HG02970 (cell line): ENCODE data around the gene CGREF1.

Source experiments
- ATAC-seq: cut with Tn5 transposase; IDR thresholded peaks from one replicate; pipeline ENCODE4 v1.9.1; 2021; ENCODE audit warnings: mild to moderate bottlenecking, moderate library complexity, moderate number of reproducible peaks; ENCODE audit not compliant: unreplicated experiment, low FRiP score

CGREF1 gene

DNA sequence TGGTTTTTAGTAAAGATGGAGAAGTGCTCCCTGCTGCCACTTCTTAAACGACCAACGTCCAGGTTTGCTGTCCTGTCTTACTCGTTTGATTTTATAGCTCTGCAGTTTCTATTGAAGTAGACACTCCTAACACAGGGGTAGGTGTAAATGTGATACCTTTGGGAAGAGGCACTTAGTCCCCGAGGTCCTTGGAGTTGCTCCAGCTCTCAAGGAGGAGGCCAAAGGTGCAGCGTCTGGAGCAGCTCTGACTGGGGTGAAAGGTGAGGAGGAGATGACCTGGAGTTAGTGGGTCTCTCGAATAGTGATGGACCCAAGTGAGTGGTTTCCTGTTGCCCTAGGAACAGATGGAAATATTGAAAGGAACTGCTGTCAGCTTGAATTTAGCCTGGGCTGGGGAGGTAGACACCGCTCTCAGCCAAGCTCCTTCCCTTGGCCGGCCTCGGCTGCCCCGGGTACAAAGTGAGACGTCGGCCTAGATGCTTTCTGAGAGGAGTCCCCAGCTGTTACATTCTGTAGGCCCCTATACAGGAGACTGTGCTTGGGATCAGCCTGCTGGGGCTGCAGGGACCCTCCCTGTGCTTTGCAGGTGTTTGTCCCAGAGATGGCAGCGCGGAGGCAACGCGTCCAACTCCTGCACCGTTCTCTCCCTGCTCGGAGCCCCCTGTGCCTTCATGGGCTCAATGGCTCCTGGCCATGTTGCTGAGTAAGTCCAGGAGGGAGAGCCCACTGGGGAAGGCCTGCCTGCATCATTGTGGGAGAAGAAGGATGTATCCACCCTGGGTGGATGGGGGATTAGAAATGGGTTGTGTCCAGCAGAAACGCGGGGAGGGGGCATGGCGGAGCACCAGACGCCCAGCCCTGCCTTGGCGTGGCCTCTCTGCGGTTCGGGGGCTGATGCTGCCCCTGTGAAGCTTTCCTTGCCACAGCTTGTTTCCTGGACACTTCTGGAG lies 26.9 kb downstream of the CGREF1 start:
- ATAC-seq, result no peak

DNA sequence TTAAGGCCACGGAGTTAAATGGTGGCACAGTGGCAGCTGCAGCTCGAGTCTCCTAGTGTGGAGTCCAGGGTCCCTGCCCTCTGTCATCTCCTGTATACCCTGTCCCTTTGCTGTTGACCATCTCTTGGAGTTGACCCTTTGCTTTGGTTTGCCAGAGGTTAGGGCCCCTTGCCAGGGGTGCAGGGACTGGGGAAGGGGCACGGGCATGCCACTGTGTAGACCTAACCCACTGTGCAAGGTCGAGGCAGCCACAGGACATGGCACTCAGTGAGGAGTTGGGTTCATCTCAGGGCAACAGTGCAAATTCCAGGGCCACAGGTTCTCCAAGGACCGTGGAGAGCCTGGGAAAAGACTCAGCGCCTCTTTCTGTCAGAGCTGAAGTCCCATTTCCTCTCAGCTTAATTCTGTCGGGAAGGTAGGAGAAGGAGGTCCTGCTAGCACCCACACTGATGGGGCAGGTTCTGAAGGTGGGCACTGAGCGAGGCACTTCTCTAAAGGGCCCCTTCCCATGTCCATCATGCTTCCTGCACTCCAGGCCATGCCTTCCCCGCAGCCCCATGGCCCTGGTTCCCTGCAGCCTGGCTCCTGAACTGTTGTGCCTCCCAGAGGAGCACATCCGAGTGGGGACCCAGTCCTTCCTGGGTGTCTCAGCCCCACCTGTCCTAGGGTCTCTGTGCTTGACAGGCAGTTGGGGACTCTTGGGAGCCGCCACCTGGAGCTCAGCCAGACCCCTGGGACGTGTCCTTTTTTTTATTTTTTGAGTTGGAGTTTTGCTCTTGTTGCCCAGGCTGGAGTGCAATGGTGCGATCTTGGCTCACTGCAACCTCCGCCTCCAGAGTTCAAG lies 29.6 kb downstream of the CGREF1 start:
- no peak for ATAC-seq

DNA sequence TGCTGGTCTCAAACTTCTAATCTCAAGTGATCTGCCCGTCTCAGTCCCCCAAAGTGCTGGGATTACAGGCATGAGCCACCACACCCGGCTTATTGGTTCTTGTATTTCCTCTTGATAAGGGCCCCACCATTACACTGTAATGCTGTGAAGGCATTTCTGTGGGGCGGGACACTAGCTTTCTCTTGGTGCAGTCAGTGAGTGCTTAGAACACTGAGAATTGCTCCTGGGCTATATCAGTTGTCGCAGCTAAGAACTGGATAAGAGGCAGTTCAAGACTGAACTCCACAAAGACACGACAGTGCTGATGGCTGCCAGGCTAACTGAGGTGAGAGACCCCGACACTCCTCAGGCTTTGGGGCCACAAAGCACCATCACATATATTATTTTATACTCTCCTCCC lies 30.3 kb downstream of the CGREF1 start:
- no peak for ATAC-seq

DNA sequence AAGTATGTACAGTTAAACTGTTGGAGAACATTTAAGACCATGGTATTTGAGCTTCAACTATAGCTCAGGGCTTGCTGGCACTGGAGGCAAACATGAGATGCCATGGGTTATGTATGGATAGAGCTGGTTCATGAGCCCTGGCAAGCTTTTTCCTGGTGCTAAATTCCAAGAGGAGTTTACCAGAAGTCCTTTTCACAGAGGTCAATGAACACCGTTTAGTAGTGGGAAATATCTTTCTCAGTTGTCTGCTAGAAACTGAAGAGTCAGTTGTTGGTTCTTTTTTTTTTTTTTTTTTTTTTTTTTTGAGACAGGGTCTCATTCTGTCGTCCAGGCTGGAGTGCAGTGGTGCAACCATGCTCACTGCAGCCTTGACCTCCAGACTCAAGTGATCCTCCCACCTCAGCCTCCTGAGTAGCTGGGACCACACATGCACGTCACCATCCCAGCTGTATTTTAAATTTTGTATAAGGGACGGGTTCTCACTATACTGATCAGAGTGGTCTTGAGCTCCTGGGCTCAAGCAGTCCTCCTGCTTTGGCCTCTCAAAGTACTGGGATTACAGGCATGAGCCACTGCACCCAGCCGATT lies 31.0 kb downstream of the CGREF1 start:
- ATAC-seq, result no peak

DNA sequence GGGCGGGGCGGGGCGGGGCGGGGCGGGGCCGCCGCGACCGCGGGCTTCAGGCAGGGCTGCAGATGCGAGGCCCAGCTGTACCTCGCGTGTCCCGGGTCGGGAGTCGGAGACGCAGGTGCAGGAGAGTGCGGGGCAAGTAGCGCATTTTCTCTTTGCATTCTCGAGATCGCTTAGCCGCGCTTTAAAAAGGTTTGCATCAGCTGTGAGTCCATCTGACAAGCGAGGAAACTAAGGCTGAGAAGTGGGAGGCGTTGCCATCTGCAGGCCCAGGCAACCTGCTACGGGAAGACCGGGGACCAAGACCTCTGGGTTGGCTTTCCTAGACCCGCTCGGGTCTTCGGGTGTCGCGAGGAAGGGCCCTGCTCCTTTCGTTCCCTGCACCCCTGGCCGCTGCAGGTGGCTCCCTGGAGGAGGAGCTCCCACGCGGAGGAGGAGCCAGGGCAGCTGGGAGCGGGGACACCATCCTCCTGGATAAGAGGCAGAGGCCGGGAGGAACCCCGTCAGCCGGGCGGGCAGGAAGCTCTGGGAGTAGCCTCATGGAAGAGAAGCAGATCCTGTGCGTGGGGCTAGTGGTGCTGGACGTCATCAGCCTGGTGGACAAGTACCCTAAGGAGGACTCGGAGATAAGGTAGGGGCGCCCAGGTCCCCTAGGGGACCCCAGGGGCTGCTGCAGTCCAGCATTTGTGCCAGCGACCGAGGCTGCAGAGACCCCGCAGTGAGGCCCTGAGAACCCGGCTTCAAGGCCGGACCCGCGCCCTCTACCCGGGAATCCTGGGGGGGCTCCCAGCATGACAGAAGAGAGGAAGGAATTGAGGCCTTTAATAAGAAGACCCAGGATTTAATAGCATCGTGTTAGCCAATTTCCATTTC lies 32.0 kb downstream of the CGREF1 start, which contains the start of gene KHK:
TSS of gene KHK (plus strand) at position 49 of the 870 bp plus-strand sequence. CDS start at position 537, 488 bp downstream.
- ATAC-seq, result peak; percentile 3

DNA sequence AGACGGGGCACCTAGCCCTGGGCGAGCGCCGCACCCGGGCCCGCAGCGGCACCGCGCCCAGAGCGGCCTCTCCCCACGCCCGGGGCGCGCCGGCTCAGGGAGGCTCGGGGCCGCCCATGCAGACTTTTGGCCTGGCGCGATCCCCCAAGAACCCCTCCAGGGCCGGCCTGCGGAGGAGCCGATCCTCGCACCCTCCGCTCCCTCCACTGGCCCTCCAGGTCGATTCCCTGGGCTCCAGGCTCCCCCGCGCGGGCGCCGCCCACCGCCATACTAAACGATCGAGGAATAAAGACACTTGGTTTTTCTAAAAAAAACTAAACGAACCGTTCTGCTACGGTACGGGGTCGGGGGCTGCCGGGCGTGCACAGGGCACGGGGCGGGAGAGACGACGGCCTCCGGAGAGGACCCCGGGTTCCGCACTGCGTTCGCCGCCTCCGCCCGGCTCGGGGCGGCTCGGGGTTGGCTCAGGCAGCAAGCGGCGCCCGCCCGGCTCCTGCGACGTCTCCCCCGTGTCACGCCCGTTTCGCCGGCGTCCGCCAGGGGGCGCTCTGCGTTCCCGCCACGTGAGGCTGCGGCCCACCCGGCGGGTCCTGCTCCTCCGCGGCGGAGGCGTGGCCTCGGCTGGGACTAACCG lies 32.7 kb downstream of the CGREF1 start:
- peak; percentile 72 for ATAC-seq

DNA sequence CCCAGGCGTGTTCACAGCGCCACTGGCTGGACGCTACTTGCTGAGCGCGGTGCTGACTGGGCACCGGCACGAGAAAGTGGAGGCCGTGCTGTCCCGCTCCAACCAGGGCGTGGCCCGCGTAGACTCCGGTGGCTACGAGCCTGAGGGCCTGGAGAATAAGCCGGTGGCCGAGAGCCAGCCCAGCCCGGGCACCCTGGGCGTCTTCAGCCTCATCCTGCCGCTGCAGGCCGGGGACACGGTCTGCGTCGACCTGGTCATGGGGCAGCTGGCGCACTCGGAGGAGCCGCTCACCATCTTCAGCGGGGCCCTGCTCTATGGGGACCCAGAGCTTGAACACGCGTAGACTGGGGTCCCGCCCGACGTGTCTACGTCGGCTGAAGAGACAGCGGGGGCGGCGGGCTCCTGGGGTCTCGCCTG lies 33.2 kb downstream of the CGREF1 start:
- peak; percentile 11 for ATAC-seq

DNA sequence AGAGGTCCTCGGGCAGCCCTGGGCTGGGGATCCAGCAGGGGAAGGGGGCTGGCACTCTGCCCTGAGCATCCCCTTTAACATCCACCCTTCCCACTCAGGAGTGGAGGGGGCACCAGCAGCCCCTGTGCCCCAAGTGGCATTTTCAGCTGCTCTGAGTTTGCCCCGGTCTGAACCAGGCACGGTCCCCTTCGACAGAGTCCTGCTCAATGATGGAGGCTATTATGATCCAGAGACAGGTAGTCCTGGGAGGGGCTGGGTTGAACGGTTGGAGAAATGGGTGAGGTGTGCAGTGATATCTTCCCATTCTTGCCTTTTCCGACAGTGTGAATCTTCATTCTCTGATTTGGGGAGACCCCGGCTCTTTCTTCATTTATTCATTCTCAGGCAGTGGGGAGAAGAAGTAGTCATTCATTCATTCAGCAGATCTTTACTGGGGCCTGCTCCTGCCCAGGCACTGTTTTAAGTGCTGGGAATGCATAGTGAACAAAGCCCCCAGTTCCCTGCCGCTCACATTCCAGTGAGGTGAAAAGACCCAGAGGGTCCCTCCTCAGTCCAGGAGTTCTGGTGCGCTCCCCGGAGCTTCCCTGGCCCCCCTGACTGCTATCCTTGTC lies 33.8 kb downstream of the CGREF1 start:
- ATAC-seq, result no peak

DNA sequence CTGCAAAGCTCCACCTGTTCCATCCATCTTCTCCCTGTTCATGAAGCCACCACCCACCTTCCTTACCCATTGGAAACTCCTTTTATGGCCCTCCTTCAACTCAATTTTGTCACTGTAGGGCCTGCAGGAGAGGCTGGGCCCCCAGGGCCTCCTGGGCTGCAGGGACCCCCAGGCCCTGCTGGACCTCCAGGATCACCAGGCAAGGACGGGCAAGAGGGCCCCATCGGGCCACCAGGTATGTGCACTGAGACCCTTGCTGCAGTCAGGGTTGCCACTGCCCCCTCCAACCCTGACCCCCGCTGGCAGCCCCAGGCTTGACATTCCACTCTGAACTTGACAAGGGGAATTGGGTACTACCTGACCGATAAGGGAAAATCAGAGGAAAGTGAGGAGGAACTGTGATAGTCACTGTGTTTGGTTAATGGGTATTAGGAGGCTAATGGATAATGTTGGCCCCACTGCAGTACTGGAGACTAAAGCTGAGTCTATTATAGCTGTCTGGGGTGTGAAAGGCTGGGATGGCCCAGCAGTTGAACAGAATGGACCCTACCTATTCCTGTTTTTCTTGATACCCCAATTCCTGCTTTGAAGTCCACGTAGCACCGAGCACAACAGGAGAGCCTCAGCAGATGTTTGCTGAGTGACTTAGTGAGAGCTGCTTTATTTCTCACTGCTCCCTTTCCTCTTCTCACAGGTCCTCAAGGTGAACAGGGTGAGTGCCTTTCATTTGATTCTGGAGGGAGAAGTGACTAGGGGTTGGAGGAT lies 34.4 kb downstream of the CGREF1 start:
- ATAC-seq, result no peak

DNA sequence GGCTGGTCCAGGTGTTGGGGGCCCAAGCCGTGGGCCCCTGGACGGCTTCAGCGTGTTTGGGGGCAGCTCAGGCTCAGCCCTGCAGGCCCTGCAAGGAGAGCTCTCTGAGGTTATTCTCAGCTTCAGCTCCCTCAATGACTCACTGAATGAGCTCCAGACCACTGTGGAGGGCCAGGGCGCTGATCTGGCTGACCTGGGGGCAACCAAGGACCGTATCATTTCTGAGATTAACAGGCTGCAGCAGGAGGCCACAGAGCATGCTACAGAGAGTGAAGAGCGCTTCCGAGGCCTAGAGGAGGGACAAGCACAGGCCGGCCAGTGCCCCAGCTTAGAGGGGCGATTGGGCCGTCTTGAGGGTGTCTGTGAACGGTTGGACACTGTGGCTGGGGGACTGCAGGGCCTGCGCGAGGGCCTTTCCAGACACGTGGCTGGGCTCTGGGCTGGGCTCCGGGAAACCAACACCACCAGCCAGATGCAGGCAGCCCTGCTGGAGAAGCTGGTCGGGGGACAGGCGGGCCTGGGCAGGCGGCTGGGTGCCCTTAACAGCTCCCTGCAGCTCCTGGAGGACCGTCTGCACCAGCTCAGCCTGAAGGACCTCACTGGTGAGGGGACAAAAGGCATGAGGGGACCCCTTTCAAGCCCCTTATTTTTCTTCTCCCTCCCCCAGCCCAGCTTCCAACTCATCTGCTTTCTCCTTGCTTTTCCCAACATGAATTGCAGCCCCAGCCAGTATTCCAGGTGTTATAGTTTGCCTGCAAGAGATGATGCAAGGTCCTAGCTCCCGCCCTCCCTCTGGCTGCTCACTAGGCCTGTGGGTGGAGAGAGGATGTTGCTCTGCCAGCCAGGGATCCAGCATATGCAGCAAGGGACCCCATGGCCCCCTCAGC lies 35.3 kb downstream of the CGREF1 start:
- no peak for ATAC-seq

DNA sequence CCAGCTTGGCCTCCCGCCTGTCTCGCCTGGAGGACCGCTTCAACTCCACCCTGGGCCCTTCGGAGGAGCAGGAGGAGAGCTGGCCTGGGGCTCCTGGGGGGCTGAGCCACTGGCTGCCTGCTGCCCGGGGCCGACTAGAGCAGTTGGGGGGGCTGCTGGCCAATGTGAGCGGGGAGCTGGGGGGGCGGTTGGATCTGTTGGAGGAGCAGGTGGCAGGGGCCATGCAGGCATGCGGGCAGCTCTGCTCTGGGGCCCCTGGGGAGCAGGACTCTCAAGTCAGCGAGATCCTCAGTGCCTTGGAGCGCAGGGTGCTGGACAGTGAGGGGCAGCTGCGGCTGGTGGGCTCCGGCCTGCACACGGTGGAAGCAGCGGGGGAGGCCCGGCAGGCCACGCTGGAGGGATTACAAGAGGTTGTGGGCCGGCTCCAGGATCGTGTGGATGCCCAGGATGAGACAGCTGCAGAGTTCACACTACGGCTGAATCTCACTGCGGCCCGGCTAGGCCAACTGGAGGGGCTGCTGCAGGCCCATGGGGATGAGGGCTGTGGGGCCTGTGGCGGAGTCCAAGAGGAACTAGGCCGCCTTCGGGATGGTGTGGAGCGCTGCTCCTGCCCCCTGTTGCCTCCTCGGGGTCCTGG lies 36.0 kb downstream of the CGREF1 start:
- ATAC-seq, result no peak

DNA sequence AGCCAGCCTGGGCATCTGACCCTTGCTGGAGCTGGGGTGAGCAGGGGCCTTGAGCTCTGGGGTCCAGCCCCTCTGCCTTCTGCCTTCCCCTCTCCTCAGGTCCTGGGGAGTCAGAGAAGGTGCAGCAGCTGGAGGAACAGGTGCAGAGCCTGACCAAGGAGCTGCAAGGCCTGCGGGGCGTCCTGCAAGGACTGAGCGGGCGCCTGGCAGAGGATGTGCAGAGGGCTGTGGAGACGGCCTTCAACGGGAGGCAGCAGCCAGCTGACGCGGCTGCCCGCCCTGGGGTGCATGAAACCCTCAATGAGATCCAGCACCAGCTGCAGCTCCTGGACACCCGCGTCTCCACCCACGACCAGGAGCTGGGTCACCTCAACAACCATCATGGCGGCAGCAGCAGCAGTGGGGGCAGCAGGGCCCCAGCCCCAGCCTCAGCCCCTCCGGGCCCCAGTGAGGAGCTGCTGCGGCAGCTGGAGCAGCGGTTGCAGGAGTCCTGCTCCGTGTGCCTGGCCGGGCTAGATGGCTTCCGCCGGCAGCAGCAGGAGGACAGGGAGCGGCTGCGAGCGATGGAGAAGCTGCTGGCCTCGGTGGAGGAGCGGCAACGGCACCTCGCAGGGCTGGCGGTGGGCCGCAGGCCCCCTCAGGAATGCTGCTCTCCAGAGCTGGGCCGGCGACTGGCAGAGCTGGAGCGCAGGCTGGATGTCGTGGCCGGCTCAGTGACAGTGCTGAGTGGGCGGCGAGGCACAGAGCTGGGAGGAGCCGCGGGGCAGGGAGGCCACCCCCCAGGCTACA lies 36.8 kb downstream of the CGREF1 start:
- ATAC-seq, result no peak

DNA sequence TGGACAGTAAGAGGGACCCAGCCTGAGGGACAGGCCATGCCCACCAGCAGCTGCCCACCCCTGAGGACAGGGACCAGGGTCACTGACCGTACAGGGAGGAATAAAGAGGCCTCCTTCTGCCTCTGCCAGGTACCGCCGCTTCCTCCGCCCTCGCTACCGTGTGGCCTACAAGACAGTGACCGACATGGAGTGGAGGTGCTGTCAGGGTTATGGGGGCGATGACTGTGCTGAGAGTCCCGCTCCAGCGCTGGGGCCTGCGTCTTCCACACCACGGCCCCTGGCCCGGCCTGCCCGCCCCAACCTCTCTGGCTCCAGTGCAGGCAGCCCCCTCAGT lies 38.4 kb downstream of the CGREF1 start:
- no peak for ATAC-seq

DNA sequence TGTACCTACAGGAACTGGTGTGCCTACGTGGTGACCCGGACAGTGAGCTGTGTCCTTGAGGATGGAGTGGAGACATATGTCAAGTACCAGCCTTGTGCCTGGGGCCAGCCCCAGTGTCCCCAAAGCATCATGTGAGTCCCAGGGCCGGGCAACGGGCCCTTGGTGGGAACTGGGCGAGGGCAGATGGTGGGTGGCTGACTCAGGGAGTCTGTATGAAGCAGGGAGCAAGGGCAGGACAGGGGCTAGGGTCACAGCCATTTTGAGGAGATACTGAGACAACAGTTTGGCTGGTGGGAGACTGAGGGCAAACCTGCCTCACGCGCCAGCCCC lies 38.8 kb downstream of the CGREF1 start:
- ATAC-seq, result no peak

DNA sequence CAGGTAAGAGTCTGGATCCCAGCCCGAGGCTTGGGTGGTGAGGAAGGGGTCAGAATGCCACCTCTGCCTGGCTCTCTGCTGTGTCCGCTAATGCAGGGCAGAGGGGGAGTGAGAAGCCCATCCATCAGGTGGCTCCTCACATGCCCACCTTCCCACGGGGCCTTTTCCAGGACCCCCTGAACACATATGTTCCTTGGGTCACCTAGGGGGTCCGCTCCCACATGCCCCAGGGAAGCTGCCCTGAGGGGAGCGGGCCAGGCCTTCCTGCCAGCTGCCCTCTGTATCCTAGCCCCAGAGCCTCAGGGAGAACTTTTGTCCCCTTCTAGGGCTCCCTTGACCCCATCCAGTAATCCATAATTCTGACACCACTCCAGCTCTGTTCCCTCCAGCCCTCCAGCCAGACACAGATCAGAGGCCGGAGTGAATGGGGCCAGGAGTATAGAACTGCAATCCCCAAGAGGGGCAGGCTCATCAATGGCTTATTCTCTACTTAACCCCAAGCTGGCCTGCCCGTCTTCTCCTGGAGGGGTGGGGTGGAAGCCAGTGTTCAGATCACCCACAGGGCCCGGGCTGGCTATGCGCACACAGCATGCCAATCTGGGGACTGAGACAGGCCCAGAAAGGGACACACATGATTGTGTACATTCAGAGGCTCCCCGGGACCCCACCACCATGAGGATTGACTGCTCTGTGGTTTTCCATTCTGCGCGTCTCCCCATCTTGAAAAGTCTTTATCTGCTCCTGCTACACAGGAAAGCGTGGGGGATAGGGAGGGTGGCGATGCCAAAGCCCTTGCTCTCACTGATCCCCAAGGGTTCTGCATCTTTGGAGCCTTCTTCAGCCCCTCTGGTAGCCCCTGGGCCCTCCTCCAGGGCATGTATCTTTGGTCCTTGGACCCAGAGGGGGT lies 39.4 kb downstream of the CGREF1 start:
- ATAC-seq, result no peak
